ENCODE results near the gene PCSK9. TPM values are rescaled to one million over a fixed set of nuclear protein-coding genes. Genes with fewer than 3 reads are reported as not detected.

PCSK9 gene
- polyA plus RNA-seq, 1 experiment = 0.11 TPM

DNA sequence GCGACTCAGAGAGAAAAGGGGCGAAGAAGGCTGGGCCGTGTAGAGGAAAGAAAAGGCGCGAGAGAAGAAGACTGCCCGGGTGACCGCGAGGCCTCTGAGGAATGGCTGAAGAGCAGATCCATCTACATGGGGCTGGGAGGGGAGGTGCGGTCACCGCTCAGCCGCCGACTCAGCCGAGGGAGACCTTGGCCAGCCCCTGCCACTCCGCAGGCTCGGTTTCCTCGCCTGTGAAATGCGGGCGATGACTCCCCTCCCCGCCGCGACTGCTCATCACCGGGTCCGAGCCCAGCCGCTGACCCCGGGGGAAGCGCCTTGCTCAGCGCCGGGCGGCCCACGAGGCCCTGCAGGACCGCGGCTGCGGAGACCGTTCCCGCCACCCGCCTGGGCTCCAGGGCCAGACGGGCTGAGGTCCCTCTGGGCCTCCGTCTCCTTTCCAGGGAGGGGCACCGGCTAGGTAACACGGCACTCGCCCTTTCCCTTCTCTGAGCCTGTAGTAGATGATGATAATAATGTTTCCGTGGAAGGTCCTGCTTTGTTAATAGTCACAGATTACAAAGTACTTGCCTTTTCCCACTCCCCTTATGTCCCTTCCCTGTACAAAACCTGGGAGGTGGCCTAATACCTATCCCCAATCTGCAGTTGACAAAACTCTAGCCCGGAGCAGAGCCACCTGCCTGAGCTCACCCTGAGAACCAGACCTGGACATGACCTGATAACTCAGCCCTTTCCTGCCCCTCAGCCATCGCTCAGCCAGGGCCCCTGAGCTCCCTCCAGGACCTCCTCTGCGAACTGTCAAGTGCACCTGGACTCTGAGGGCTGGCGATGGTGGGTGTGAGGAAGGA lies 42.3 kb upstream of the PCSK9 start:
- no peaks in the 10 kb centered on the region for H3K36me3 ChIP-seq (ENCODE audit: control insufficient read depth, insufficient read depth, low read length)
- H3K4me3 ChIP-seq (ENCODE audit: low read depth, low read length) = no peak overlapping the region
- ChIA-PET POLR2A (no interaction called here), CTCF (interaction anchor here (0.6 to 16.5 kb wide), 20 partner anchors 8 to 225 kb away, joined by 3 to 307 read pairs (median 6); no protein-coding TSS in a partner anchor)
- no peak for TF ChIP-seq CTCF (IDR thresholded peaks at IDR 0.05; ENCODE audit: insufficient read depth, low read depth, low read length)
- DNase-seq (ENCODE audit: low read depth) = no peak
- peaks cover 12% of the 10 kb centered on the region for H3K27me3 ChIP-seq (ENCODE audit: control insufficient read depth, insufficient read depth, low read length)

DNA sequence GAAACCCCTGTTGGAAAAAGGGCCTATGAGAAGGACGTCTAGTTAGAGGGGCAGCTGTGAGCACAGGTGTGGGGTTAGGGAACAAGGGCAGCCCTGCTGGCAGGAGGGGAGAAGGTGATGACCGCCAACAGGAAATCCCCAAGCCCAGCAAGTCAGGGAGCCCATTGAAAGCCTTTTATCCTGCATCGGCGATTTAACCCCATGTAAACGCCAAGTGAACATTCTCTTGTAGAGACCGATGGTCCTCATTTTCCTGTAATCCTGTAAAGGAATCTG lies 41.7 kb upstream of the PCSK9 start:
- no peaks in the 10 kb centered on the region for H3K36me3 ChIP-seq (ENCODE audit: control insufficient read depth, insufficient read depth, low read length)
- DNase-seq (ENCODE audit: low read depth) = no peak
- peaks cover 12% of the 10 kb centered on the region for H3K27me3 ChIP-seq (ENCODE audit: control insufficient read depth, insufficient read depth, low read length)
- H3K4me3 ChIP-seq (ENCODE audit: low read depth, low read length) = no peak overlapping the region
- POLR2A ChIA-PET = no interaction called here
- TF ChIP-seq CTCF (IDR thresholded peaks at IDR 0.05; ENCODE audit: insufficient read depth, low read depth, low read length) = no peak
- CTCF ChIA-PET = interaction anchor here (0.6 to 16.5 kb wide), 9 partner anchors 9 to 52 kb away, joined by 3 to 307 read pairs (median 18); no protein-coding TSS in a partner anchor

DNA sequence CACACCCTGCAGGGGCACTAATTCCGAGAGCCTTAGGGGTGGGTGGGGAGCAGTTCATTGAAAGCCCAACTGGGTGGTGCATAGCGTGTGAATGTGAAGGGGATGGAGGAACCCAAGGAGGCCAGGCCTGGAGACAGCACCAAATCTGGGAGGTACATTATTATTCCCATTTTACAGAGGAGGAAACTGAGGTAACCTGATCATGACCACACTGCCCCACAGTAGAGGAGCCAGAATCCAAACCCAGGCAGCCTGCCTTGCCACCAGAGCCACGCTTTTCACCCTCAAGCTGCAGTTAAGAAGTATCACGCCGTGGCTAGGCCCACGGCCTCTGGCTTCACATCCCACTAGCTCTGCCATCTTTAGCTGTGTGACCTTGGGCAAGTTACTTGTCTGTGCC lies 41.2 kb upstream of the PCSK9 start:
- POLR2A ChIA-PET = no interaction called here
- Histone ChIP-seq H3K4me3 (ENCODE audit: low read depth, low read length) (no peak overlapping the region), H3K27me3 (ENCODE audit: control insufficient read depth, insufficient read depth, low read length) (peaks cover 12% of the 10 kb centered on the region), H3K36me3 (ENCODE audit: control insufficient read depth, insufficient read depth, low read length) (no peaks in the 10 kb centered on the region)
- CTCF ChIA-PET = interaction anchor here (0.7 to 16.5 kb wide), 8 partner anchors 9 to 53 kb away, joined by 3 to 307 read pairs (median 8); no protein-coding TSS in a partner anchor
- TF ChIP-seq CTCF (IDR thresholded peaks at IDR 0.05; ENCODE audit: insufficient read depth, low read depth, low read length) = no peak
- no peak for DNase-seq (ENCODE audit: low read depth)

GRCh38 chr1:54998677-54999076 lies 40.7 kb upstream of the PCSK9 start, which contains the start of gene BSND:
Gene BSND (plus strand): TSS chr1:54998933. CDS start chr1:54999187, 254 bp downstream.
- POLR2A ChIA-PET = no interaction called here
- no peak for TF ChIP-seq CTCF (IDR thresholded peaks at IDR 0.05; ENCODE audit: insufficient read depth, low read depth, low read length)
- Histone ChIP-seq H3K36me3 (ENCODE audit: control insufficient read depth, insufficient read depth, low read length) (no peaks in the 10 kb centered on the region), H3K27me3 (ENCODE audit: control insufficient read depth, insufficient read depth, low read length) (peaks cover 12% of the 10 kb centered on the region), H3K4me3 (ENCODE audit: low read depth, low read length) (no peak within 1 kb of the TSS)
- CTCF ChIA-PET = interaction anchor here (2.1 to 16.5 kb wide), 4 partner anchors 8 to 53 kb away, joined by 7 to 307 read pairs (median 18); no protein-coding TSS in a partner anchor
- DNase-seq (ENCODE audit: low read depth) = no peak

Measured in BJ (cell line).